RWPE1 (cell line): ENCODE data around the gene PPP1CC.
A peak's percentile ranks its signal among the peaks of the same experiment; 100 is the strongest.

Experiments used
- CTCF ChIA-PET: fragments of 350-600 bp; sonication (Branson Sonifier 250); formaldehyde crosslinking; extraction: SDS; loops from one replicate; lab custom pipeline; 2021; lab: Yijun Ruan, JAX
- POLR2A ChIA-PET: fragments of 400-600 bp; formaldehyde crosslinking; extraction: SDS; loops from one replicate; lab custom pipeline; 2020; ENCODE audit warnings: antibody characterized with exemption; ENCODE audit not compliant: low non-redundant PET; lab: Yijun Ruan, JAX
- DNase-seq: peaks from one replicate; pipeline ENCODE4 v3.0.0; 2012; ENCODE audit warnings: low spot score
- H3K27ac ChIP-seq: fragments of 450-650 bp; 2 replicates; pipeline ENCODE4 v1.5.1; 2017
- CTCF ChIP-seq: fragments of 450-650 bp; conservative IDR thresholded peaks from 2 replicates; pipeline ENCODE4 v1.5.1; 2017; ENCODE audit warnings: low read depth, mild to moderate bottlenecking

The PPP1CC gene

GRCh38 chr12:110688446-110689280 lies 54.0 kb downstream of the PPP1CC start, which contains the start of gene HVCN1:
TSS of gene HVCN1 (minus strand) at chr12:110689115. CDS start at chr12:110683245, 5,870 bp downstream.
- no peak for TF ChIP-seq CTCF
- DNase-seq: no peak
- ChIA-PET CTCF (interaction anchor here (0.7 kb wide), 1 partner anchor 1022 kb away, joined by 3 read pairs; no protein-coding TSS in a partner anchor), POLR2A (no interaction called here)
- peak within 1 kb of the TSS; percentile 10; the same call in 1 of the 2 replicates for H3K27ac ChIP-seq

- POLR2A ChIA-PET: no interaction called here
- no peak overlapping the region for H3K27ac ChIP-seq
- DNase-seq: no peak
- CTCF ChIA-PET: no interaction called here
- no peak for TF ChIP-seq CTCF
Measured at GRCh38 chr12:110687396-110688169, 55.1 kb downstream of the PPP1CC start.

- no peak for DNase-seq
- CTCF ChIA-PET: no interaction called here
- H3K27ac ChIP-seq: no peak overlapping the region
- POLR2A ChIA-PET: no interaction called here
- TF ChIP-seq CTCF: no peak
Measured at GRCh38 chr12:110686294-110686903, 56.3 kb downstream of the PPP1CC start.

- CTCF ChIA-PET: no interaction called here
- POLR2A ChIA-PET: no interaction called here
- DNase-seq: no peak
- no peak for TF ChIP-seq CTCF
- H3K27ac ChIP-seq: no peak overlapping the region
Measured at GRCh38 chr12:110684312-110684836, 58.3 kb downstream of the PPP1CC start.

- ChIA-PET CTCF (no interaction called here), POLR2A (no interaction called here)
- no peak for TF ChIP-seq CTCF
Measured at GRCh38 chr12:110683888-110684287, 58.8 kb downstream of the PPP1CC start.

GRCh38 chr12:110680032-110680431 lies 62.7 kb downstream of the PPP1CC start:
- CTCF ChIA-PET: no interaction called here
- no peak for DNase-seq
- no peak overlapping the region for H3K27ac ChIP-seq
- POLR2A ChIA-PET: no interaction called here
- no peak for TF ChIP-seq CTCF

More at GRCh38 chr12:110683888-110684287, 58.8 kb downstream of the PPP1CC start:
- no peak for DNase-seq
- H3K27ac ChIP-seq: no peak overlapping the region
